HG03575 (cell line): ENCODE measurements around the gene RPS8.
"Not testable (repeated sequence)": the region's sequence is repeated elsewhere in the genome, so short reads cannot be mapped to it uniquely, and the experiment has no call there.

Experiments
- ATAC-seq: cut with Tn5 transposase; IDR thresholded peaks from one replicate; pipeline ENCODE4 v1.9.1; 2021; ENCODE audit not compliant: unreplicated experiment, insufficient number of reproducible peaks, low FRiP score; ENCODE audit errors: extremely low read depth

The RPS8 gene

DNA sequence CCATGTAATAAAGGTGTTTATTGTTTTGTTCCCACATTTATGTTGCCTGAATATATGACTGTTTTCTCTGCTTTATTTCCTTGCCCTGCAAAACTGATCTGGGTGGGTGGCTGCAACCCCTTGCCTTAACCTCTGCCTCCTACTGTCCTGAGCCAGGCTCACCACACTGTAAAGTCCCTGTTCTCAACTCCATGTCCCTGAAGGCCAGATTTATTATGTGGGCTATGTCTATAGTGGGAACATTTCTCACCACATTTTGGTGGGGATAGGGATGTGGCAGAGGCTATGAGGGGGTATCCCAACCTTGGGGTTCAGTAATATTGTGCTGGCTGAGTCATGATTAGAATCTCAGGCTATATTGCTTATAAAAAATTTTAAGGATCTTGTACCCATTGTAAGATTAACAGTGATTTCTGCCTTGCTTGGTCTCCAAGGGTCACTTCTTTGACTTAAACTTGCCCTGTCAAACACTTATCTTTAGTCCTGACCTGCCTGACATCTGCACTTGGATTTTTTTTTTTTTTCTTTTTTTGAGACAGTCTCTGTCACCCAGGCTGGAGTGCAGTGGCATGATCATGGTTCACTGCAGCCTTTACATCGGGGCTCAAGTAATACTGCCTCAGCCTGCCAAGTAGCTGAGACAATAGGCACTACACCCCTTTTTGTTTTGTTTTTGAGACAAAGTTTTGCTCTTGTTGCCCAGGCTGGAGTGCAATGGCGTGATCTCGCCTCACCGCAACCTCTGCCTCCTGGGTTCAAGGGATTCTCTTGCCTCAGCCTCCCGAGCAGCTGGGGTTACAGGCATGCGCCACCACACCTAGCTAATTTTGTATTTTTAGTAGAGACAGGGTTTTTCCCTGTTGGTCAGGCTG is 3.6 kb downstream of the RPS8 start:
- no peak for ATAC-seq

DNA sequence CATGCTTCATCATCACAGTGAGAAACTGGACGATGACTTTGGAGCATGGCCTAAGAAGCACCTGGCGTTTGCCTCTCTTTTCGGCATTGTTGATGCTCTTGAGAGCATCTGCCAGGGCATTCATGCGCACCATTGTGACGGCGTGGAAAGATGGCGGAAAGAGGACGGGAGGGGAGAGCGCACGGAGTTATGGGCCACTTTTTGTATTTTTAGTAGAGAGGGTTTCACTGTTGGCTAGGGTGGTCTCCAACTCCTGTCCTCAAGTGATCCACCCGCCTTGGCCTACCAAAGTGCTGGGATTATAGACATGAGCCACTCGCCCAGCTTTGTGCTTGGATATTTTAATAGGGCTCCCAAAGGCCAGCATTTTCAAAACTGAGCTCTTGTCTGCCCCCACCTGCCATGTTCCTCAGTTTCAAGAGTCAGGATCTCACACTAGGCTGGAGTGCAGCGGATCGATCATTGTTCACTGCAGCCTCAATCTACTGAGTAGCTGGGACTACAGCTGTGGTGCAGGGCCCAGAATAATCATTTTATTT is 5.3 kb downstream of the RPS8 start:
- ATAC-seq, result no peak

DNA sequence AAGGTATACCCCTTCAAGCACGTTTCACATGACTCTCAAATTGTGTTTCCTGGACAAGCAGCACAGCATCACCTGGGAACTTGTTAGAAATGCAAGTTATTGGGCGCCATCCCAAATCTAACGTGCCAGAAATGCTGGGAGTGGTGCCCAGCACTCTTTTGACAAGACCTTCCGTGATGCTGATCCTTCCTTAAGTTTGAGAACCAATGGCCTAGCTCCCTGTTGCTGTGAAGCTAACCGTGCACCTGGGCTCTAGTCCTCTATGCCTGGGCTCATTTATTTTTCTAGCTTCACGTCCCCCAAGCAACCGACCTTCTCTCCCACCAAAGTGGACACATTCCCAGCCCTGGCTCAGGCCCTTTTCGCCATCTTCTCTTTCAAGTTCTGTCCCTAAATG is 8.4 kb downstream of the RPS8 start:
- no peak for ATAC-seq

DNA sequence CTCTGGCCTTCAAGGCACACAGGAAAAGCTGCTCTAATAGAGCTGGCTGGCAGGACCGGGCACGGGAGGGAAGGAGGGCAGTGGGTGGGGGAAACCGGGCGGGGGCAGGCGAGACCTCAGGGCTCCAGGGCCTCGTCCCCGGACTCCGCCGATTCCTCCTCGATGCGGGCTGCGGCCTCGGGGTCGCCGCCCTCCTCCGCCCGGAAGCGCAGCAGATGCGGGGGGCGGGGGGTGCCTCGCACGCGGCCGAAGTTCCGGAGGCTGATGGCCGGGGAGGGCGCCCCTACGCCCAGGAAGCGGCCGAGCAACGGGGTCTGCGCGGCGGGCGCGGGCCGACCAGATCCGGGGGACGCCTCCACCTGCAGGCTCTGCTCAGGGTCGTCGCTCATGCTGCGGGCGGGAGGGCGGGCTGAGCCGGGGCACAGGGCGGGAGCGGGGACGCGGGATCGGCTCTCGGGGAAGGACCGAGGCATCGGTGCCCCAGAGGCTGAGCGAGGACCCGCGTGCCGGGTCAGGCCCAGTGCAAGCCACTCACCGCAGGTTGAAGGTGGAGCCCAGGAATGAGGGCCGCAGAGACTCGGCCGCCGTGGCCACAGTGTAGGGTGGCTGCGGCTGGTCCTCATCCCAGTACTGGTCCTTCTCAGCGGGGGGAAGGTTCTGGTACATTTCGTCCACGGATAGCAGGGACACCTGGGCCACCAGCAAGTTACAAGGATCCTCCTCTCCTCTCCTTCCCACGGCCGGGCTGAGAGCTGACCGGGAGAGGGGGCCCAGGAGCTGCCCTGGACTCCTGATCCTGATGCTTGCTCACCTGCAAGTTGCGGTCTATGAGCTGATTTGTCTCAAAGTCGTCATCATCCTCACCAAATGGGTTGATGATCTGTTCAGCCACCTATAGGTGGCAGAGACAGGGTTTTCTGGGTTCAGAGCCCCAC is 9.0 kb downstream of the RPS8 start:
- ATAC-seq, result no peak

DNA sequence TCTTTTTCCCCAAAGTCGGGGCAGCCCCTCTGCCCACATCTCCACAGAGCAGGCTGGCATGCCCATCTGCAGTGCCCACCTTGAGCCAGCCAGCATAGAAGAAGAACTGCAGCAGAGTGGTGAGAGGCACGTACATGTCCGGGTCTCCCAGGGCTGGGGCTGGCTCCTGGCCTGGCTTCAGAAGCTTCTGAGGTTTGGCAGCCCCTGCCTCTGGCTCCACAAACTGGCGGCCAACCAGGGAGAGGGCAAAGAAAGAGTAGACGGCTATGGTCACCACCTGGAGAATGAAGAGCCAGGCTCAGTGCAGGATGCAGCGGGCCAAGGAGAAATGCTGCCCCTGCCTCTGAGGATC is 9.7 kb downstream of the RPS8 start:
- ATAC-seq, result no peak

DNA sequence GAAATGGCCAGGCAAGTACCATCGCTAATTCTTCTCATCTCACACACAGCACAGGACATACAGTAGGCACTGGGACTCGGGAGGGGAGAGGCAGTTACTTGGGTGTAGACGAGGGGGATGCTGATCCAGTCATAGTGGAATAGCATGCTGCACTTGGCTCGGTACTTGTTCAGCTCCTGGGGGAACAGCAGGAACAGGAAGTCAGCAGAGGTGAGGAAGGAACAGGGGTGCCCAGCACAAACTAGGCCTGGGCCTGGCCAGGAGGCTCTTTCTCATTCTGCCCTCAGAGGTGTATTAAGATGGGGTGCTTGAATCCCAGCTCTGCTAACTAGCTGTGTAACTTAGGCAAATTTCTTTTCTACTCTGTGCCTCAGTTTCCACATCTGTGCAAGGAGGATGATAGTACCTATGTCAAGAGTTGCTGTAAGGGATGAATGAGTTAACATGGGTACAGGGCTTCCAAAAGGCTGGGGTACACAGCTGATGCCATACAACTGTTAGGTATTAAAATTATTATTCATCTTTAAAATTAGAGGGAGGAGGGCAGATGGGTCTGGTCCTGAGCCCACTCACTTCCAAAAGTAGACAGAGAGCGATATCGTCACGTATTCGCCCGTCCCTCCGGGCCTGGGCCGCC is 10.3 kb downstream of the RPS8 start:
- no peak for ATAC-seq

DNA sequence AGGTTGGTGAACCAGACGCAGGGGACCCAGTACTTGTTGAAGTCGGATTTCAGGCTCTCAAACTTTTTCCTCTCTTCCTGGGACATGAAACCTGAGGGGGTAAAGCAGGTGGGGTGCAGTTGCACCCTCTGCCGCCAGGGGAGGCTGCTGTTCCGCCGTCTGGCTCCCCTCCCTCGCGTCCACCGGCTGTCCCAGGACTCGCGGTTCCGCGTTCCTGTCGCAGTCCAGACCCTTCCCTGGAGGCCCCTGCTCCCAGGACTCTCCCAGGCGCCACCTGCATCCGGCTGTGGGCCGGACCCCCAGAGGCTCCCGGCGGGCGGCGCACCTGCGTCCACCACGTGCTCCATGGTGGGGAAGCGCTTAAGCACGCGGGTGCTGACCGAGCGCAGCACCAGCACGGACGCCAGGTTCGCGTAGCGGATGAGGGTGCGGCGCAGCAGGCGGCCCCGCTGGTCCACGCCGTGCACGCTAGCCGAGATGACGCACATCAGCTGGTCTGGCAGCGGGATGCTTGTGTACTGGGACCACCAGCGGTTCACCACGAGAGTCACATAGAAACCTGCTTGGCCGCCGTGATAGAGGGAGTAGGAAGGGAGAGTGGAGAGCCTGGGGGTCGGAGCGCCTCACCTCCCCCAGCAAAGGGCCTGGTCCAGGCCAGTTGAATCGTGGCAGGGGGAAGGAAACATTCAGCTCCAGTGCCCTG is 10.9 kb downstream of the RPS8 start:
- no peak for ATAC-seq

DNA sequence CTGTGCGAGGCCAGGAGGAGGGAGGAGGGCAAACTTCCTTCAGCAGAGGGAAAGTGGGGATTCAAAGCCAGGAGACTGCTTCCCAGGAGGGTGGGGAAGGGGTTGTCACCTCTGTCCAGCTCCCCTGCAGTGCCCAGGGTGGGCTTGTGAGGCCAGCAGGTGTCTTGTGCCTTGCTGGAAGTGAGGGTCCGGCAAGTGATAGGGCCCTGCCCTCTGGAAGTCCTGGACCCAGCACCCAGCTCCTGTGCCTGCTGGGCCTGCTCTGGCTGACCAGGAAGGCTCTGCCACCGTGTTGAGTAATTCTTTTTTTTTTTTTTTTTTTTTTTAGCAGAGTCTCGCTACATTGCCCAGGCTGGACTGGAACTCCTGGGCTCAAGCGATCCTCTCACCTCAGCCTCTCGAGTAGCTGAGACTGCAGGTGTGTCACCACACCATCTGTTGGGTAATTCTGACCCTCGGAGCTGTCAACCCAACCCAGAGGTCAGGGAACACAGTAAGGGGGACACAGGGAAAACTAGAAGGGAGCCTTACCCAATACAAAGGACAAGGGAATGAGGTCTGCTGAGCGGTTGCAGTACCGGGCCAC is 11.6 kb downstream of the RPS8 start:
- ATAC-seq, result no peak

DNA sequence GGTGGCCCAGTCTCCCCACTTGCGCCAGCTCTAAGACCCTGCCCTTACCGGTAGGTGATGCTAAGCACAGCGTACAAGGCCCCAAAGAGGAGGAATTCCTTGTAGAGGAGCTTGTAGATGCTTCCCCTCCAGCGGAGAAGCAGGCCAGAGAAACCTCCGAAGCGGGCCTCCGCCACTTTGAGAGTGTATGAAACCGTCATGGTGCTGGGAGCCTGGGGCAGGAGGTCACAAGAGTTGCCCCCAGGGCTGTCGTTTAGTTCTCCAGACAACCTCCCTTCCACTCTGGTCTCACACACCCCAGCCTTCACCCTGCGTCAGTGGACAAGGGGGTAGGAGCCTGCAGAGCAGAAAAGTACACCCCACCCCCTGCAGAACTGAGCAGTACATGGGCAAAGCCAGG is 12.2 kb downstream of the RPS8 start:
- no peak for ATAC-seq

DNA sequence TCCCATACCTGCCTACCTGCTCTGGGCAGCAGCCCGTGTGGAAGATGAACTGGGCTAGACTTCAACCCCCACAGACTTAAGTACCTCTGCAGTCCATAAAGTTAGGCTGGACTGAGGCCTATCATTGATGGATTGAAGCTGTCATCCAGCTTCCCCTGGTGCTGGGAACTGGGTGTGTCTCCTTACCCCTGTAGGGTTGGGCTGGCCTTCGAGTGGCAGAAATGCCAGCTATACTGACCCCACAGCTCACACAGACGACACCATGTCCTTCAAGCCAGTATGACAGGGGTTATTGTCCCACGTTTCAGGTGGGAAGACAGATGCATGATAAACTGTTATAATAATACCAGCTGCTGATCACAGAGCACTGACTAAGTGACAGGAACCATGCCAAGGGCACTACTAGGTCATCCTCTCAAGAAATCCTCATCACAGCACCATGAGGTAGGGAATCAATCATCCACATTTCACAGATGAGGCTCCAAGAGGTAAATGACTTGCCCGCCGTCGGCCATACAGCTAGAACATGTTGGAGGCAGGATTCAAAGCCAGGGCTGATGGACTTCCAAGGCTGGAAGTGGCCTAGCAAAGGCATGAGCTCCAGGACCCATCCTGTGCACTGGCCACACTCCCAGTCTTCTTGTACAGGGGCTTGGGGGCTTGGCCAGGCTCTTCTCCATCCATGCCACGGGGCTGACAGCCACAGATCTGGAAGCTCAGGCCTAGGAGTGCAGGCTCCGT is 12.9 kb downstream of the RPS8 start, which contains the start of gene BEST4:
BEST4 (minus strand) TSS at position 51 of the 741 bp plus-strand sequence. CDS start 465 bp downstream, outside the sequence.
- ATAC-seq, result no peak

DNA sequence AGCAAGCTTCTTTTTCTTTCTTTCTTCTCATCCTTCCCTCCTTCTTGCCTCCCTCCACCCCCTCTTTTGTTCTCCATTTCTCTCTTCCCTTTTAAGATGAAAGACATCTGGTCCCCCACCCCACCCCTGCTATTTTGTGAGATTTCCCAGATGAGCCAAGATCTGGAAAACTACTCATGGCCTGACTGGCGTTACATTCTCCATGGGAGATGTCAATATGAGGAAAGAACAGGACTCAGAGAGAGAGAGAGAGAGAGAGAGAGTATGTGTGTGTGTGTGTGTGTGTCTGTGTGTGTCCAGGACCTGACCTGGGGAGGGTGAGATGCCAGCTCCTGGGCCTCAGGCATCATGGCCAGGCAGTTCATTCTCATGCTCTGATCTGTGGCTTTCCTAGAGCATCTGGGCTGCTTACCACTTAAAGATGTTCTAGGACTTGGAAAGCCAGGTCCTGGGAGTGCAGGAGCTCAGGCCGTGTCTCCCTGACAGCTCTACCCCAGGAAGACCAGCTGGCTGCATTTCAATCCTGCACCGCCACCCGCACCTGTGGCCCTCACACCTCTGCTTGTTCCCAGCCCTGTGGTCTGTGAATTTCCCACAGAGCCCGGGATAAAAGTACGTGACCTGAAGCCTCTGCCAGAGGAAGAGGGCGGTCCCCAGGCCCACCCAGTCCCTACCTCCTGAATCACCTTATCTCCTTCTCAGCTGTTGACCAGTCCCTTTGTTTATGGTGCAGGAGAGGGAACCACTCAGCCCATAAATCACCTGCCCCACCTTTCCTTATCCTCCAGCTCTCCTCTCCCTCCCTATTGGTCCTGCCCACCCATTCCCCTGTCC is 15.8 kb downstream of the RPS8 start:
- no peak for ATAC-seq

DNA sequence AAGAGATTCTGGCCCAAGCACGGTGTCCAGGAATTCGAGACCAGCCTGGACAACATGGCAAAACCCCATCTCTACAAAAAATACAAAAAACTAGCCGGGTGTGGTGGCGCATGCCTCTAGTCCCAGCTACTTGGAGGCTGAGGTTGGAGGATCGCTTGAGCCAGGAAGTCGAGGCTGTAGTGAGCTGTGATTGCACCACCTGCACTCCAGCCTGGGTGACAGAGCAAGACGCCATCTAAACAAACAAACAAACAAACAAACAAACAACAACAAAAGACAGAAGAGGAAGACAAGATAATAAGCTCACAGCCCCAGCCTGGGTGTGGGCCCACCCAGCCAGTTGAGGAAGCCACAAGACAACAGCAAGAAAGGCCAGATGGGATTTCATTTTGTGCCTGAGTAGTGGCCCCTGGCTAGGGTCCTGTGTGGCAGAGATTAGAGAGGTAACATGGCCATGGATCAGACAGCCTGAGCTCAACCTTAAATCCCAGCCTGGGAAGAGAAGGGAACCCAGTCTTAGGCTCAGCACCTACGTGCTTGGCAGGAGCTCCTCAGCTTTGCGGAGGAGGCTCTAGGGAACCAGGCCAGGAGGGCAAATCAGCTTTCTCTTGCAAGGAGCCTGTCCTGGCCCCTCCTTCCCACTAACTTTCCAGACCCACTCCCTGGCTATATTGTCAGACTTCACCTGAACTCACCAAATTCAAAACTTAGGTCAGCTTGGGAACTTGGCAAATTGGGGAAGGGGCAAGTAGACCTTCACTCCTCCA is 17.6 kb downstream of the RPS8 start:
- no peak for ATAC-seq

DNA sequence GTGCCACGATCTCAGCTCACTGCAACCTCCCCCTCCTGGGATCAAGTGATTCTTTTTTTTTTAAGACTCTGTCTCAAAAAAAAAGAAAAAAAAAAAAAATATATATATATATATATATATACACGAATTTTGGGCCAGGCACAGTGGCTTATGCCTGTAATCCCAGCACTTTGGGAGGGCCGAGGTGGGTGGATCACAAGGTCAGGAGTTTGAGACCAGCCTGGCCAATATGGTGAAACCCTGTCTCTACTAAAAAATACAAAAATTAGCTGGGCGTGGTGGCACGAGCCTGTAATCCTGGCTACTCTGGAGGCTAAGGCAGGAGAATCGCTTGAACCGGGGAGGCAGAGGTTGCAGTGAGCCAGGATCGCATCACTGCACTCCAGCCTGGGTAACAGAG is 22.5 kb downstream of the RPS8 start:
- ATAC-seq, result not testable (repeated sequence)

DNA sequence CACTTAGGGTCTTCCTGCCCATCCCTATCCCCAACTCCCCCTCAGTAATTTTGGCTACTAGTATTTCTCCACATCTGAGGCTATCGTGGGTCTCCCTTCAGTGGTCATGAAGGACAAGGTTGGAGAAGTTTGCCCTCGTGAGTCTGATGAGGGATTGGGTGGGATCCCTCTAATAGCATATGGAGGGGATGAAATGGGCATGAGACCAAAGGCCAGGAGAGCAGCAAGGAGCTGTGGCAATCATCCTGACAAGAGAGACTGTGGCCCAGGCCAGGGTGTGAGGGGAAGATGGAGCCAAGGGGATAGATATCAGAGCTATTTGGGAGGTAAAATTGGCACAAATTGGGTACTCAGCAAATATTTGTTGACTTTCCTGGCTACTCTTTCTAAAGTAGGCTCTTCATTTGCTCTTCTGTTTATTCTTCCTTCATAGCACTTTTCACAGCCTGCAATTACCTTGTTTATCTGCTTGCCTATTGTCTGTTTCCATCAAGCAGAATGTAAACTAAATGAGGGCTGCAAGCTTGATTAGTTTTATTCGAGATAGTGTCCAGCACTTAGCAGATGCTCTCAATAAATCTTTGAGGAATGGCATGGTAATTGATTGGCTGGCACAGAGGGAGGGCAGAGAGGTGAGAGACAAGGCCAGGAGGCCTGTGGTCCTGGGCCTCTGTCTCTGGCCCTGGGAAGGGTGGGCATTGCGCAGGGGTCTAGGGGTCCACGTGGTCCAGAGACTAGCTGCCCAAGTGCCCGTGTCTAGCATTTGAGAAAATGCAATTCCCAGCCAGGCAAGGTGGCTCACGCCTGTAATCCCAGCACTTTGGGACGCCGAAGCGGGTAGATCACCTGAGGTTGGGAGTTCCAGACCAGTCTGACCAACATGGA is 23.4 kb downstream of the RPS8 start:
- no peak for ATAC-seq
